ENCODE data around the gene PTPN2.

PTPN2 gene

DNA sequence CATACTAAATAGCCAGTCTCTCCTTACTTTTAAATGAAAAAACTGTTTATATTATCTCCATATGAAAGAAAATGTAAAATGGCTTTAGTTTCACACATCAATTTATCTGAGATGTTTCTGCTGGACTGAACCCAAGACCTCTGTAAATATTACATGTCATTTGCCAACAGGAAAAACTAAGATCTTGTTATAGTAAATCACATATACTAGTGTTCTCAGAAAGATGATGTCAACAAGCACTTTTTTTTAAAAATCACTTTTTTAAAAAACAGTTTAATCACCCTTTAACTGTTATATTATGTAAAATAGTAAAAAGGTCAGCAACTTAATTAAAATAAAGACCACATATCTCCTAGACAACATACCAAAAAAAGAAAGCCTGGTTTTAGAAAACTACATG lies 46.3 kb downstream of the PTPN2 start:
- TF ChIP-seq, protein P1, sequence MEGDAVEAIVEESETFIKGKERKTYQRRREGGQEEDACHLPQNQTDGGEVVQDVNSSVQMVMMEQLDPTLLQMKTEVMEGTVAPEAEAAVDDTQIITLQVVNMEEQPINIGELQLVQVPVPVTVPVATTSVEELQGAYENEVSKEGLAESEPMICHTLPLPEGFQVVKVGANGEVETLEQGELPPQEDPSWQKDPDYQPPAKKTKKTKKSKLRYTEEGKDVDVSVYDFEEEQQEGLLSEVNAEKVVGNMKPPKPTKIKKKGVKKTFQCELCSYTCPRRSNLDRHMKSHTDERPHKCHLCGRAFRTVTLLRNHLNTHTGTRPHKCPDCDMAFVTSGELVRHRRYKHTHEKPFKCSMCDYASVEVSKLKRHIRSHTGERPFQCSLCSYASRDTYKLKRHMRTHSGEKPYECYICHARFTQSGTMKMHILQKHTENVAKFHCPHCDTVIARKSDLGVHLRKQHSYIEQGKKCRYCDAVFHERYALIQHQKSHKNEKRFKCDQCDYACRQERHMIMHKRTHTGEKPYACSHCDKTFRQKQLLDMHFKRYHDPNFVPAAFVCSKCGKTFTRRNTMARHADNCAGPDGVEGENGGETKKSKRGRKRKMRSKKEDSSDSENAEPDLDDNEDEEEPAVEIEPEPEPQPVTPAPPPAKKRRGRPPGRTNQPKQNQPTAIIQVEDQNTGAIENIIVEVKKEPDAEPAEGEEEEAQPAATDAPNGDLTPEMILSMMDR (IDR thresholded peaks at IDR 0.05; ENCODE audit: low read depth, low read length, missing control alignments), result no peak
- in situ Hi-C loops (cut with HindIII; ENCODE audit: low sequenced_read_pairs), result no loop called here
- no peak overlapping the region for H3K4me3 ChIP-seq (ENCODE audit: low read depth, low read length)
- DNase-seq (ENCODE audit: low read depth), result no peak

DNA sequence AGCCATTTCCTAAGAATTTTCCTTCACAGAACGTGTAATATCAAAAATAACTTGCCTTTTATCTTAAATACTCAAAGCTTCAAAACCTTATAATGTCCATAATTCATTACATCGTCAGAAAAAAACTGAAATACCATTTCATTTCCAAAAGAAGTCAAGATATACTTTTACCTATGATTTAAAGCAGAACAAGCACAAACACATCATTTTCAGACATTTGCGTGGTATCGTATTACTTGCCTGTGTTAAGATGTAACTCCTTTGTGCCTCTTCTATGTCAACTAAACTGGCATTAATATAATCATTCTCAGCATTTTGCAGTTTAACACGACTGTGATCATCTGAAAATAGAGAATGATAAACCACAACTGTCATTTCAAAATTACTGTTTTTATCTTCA lies 47.5 kb downstream of the PTPN2 start:
- in situ Hi-C loops (cut with HindIII; ENCODE audit: low sequenced_read_pairs), result no loop called here
- H3K4me3 ChIP-seq (ENCODE audit: low read depth, low read length), result no peak overlapping the region
- DNase-seq (ENCODE audit: low read depth), result no peak
- TF ChIP-seq, protein P1 (IDR thresholded peaks at IDR 0.05; ENCODE audit: low read depth, low read length, missing control alignments), result no peak

DNA sequence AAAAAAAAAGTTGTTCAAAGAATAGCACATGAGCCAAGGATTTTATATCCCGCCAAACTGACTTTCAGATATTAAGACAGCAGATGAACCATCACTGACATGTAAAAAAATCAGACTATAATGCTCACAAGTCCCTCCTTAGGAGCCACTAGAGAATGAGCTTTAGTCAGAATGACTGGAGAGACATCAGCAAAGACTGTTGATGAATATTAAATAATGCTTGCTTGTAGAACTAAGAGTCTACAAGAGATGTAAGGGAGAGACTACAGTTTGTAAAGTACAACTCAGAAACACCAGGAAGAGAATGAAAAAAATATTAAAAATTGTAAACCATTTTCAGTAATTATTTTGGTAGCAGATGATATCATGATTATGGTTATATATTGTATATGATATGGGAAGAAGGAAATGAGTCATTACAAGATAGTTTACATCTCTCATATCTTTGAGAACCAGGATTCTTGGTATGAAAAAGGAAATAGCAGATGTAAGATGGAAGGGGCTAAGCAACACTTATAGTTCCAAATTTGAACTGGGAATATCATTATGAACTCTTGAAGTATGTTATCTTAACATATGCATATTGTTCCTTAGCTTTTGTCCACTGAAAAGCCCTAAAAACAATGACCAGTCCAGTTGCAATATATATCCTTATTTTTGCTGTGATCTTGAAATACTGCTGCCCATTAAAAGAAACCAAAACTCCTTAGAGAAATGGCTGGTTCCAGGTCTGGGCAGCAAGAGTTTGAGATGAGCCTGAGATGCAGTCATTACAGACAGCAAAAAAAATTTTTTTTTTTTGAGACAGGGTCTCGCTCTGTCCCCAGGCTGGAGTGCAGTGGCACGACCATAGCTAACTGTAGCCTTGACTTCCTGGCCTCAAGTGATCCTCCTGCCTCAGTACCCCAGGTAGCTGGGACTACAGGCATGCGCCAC lies 55.7 kb downstream of the PTPN2 start:
- no peak for DNase-seq (ENCODE audit: low read depth)
- no peak overlapping the region for H3K4me3 ChIP-seq (ENCODE audit: low read depth, low read length)
- TF ChIP-seq, protein P1 (IDR thresholded peaks at IDR 0.05; ENCODE audit: low read depth, low read length, missing control alignments), result no peak
- in situ Hi-C loops (cut with HindIII; ENCODE audit: low sequenced_read_pairs), result no loop called here

DNA sequence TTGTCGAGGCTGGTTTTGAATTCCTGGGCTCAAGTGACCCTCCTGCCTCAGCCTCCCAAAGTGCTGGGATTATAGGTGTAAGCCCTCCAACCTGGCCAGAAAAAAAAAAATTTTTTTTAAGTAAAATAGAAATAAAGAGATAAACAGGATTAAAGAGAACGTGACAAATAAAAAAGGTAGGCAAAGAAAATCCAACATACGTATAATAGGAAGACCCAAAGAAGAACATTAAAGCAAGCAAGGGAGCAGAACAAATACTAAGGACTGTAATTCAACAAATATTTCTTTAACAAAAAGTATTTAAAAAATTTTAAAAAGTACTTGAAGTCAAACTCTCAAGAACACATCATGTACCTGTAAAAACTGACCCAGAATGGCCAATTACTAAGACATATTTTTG lies 56.4 kb downstream of the PTPN2 start:
- DNase-seq (ENCODE audit: low read depth), result no peak
- no peak overlapping the region for H3K4me3 ChIP-seq (ENCODE audit: low read depth, low read length)
- in situ Hi-C loops (cut with HindIII; ENCODE audit: low sequenced_read_pairs), result no loop called here
- TF ChIP-seq, protein P1 (IDR thresholded peaks at IDR 0.05; ENCODE audit: low read depth, low read length, missing control alignments), result no peak

DNA sequence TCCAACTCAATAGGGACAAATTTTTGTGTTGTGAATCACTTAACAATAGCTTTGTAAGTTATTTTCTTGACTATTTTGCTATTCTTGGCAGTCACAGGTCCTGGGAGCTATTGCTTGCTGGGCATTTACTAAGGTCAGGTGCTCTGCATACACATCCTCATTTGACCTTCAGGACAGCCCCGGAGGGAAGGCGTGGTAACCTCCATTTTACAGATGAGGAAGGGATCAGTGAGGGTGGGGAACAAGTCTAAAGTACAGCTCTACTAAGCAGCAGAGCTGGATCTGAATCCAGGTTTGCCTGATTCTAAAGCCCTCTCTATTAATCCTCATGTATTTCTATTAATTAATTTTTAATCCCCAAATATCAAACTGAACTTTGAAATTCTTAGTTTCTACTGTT lies 58.8 kb downstream of the PTPN2 start:
- H3K4me3 ChIP-seq (ENCODE audit: low read depth, low read length), result no peak overlapping the region
- DNase-seq (ENCODE audit: low read depth), result no peak
- TF ChIP-seq, protein P1 (IDR thresholded peaks at IDR 0.05; ENCODE audit: low read depth, low read length, missing control alignments), result no peak
- in situ Hi-C loops (cut with HindIII; ENCODE audit: low sequenced_read_pairs), result no loop called here

DNA sequence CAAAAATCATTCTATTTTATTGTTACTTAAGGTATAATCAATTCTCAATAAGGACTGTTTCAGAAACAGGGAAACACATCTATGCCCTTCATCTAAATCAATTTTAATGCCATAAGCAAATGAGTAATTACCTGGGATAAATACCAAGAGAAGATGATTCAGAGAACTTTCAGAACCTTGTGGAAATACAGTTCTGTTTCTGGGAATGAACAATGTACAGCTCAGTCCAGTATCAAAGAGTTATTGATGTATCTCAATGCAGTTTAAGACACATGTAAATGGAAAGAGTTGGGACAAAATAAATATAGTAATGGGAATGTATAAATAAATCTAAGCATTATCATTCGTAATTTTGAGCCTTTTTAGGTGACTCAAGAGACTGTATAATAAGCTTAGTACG lies 60.1 kb downstream of the PTPN2 start:
- in situ Hi-C loops (cut with HindIII; ENCODE audit: low sequenced_read_pairs), result no loop called here
- no peak overlapping the region for H3K4me3 ChIP-seq (ENCODE audit: low read depth, low read length)
- TF ChIP-seq, protein P1 (IDR thresholded peaks at IDR 0.05; ENCODE audit: low read depth, low read length, missing control alignments), result no peak
- DNase-seq (ENCODE audit: low read depth), result no peak
